NCI-H748 (cell line): ENCODE data around the gene TCL1A.

Source experiments
- DNase-seq: peaks from one replicate; lab custom pipeline; 2025; ENCODE audit not compliant: unreplicated experiment; lab: John Stamatoyannopoulos, UW

TCL1A gene

GRCh38 chr14:95679148-95679815 lies 34.6 kb downstream of the TCL1A start:
- DNase-seq: peak; percentile 83

- no peak for DNase-seq
Measured at GRCh38 chr14:95677179-95677835, 36.6 kb downstream of the TCL1A start.

- peak; percentile 86 for DNase-seq
Measured at GRCh38 chr14:95675486-95675885, 38.4 kb downstream of the TCL1A start.

- DNase-seq: no peak
Measured at GRCh38 chr14:95674613-95675012, 39.3 kb downstream of the TCL1A start.

- DNase-seq: no peak
Measured at GRCh38 chr14:95668235-95668772, 45.6 kb downstream of the TCL1A start.

- DNase-seq: peak; percentile 19
Measured at GRCh38 chr14:95667249-95667693, 46.7 kb downstream of the TCL1A start.

- DNase-seq: no peak
Measured at GRCh38 chr14:95666450-95666849, 47.5 kb downstream of the TCL1A start.

- DNase-seq: peak; percentile 21
Measured at GRCh38 chr14:95665530-95665929, 48.4 kb downstream of the TCL1A start.

- DNase-seq: peak; percentile 25
Measured at GRCh38 chr14:95664546-95664945, 49.4 kb downstream of the TCL1A start.

- no peak for DNase-seq
Measured at GRCh38 chr14:95664066-95664465, 49.9 kb downstream of the TCL1A start.

GRCh38 chr14:95663226-95663797 lies 50.6 kb downstream of the TCL1A start:
- DNase-seq: no peak

GRCh38 chr14:95662376-95663186 lies 51.3 kb downstream of the TCL1A start:
- DNase-seq: no peak

GRCh38 chr14:95660651-95661515 lies 53.0 kb downstream of the TCL1A start:
- no peak for DNase-seq

- DNase-seq: no peak
Measured at GRCh38 chr14:95659990-95660385, 53.9 kb downstream of the TCL1A start.
